Suprapubic skin (tissue), 4 donors: Measurements from ENCODE around the gene NBEA. TPM values are rescaled to one million over a fixed set of nuclear protein-coding genes. Genes with fewer than 3 reads are reported as not detected.

Experiments used
- DNase-seq, 2 donors: peaks; one replicate each; pipeline ENCODE4 v3.0.0-alpha.2; 2019; ENCODE audit warnings: low spot score in 2 of 2
- H3K27ac ChIP-seq: fragments of 200-600 bp; sonication (generic); one replicate; pipeline ENCODE4 v1.5.1; 2019
- H3K27me3 ChIP-seq: fragments of 200-600 bp; sonication (generic); one replicate; pipeline ENCODE4 v1.5.1; 2019
- H3K36me3 ChIP-seq: fragments of 200-600 bp; sonication (generic); one replicate; pipeline ENCODE4 v1.5.1; 2019
- H3K4me1 ChIP-seq: fragments of 200-600 bp; sonication (generic); one replicate; pipeline ENCODE4 v1.5.1; 2019
- H3K4me3 ChIP-seq: fragments of 200-600 bp; sonication (generic); one replicate; pipeline ENCODE4 v1.5.1; 2019; ENCODE audit warnings: mild to moderate bottlenecking
- H3K9me3 ChIP-seq: fragments of 200-600 bp; sonication (generic); one replicate; pipeline ENCODE4 v1.5.1; 2019
- EP300 ChIP-seq: sonication (generic); formaldehyde crosslinking; IDR thresholded peaks from one replicate; pipeline ENCODE4 v1.6.1; 2017; ENCODE audit warnings: antibody characterized with exemption
- POLR2A ChIP-seq, 2 donors: fragments of 450-650 bp; IDR thresholded peaks; one replicate each; pipeline ENCODE4 v1.6.1; 2017; ENCODE audit warnings: antibody characterized with exemption in 2 of 2, mild to moderate bottlenecking in 2 of 2, moderate library complexity in 2 of 2
- POLR2AphosphoS5 ChIP-seq, 3 donors: sonication (generic); formaldehyde crosslinking; IDR thresholded peaks; one replicate each; pipeline ENCODE4 v1.6.1; 2017; ENCODE audit warnings: antibody characterized with exemption in 3 of 3
- WGBS: methylation state at CpG from one replicate; pipeline ENCODE4 v1.1.5; 2018; 5-methylcytosine and 5-hydroxymethylcytosine counted together
- total RNA-seq, 4 donors: library from RNA; depleted of rRNA; stranded (reverse); fragments of >200 nt; gene quantifications; one replicate each; pipeline ENCODE4 v1.1.0, GENCODE V29; 2016
- TF ChIP-seq, protein P1 (sequence below), 2 donors: fragments of 200-600 bp in 1 of 2; fragments of 450-650 bp in 1 of 2; sonication (generic) in 1 of 2; IDR thresholded peaks; one replicate each; pipeline ENCODE4 v1.5.1; 2016 to 2019; ENCODE audit warnings: antibody characterized with exemption in 2 of 2, mild to moderate bottlenecking in 1 of 2, moderate library complexity in 1 of 2

The NBEA gene
- total RNA-seq, 4 donors from 2014 or later: 3.1 to 9.7 (median 4.1) TPM

DNA sequence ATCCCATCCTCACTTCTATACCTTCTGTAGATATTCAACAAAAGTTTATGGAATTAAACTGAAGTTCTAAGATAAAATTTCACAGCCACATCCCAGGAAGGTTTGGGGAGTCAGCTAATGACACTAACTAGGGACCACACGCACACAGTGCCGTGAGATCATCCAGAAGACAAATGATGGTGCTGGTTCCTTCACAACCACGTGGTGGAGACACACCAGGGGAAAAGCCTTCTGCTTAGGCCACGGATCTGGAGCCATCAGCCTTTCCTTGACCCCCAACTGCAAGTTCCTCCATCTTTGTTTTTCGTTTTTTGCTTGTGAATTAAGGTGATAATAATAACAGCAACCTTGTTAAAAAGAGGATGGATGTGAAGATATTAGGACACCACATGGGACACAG is 776.0 kb downstream of the NBEA start:
- Histone ChIP-seq H3K27ac (no peak overlapping the region), H3K27me3 (no peaks in the 10 kb centered on the region), H3K4me1 (peaks cover 18% of the 10 kb centered on the region), H3K4me3 (no peak overlapping the region), H3K9me3 (no peaks in the 10 kb centered on the region), H3K36me3 (no peaks in the 10 kb centered on the region)
- TF ChIP-seq POLR2A (IDR thresholded peaks at IDR 0.05) (no peak), POLR2AphosphoS5 (IDR thresholded peaks at IDR 0.05) (no peak), EP300 (no peak)
- no peak for DNase-seq
- 85% methylated on average over 5 of the region's 5 CpGs for WGBS

DNA sequence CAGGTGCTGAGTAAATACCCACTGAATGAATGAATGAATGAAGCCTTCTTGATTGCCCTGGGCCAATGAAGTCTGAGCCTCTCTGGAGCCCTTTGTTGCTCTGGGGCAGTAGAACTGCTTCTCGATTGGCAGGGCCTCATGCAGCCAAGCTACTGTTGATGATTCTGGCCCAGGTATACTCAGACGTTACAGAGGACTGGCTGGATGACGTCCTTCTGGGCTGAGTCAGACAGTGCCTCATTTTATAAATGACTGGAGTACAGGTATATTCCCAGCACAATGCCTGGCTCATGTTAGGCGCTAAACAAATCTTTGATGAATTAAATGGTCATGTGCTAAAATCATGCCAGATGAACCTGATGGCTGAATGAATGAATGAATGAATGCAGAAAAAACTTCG is 778.2 kb downstream of the NBEA start:
- Histone ChIP-seq H3K27ac (no peak overlapping the region), H3K27me3 (no peaks in the 10 kb centered on the region), H3K4me1 (peaks cover 12% of the 10 kb centered on the region), H3K9me3 (no peaks in the 10 kb centered on the region), H3K4me3 (no peak overlapping the region), H3K36me3 (no peaks in the 10 kb centered on the region)
- 81% methylated on average over 5 of the region's 5 CpGs for WGBS
- no peak for DNase-seq
- TF ChIP-seq POLR2AphosphoS5 (IDR thresholded peaks at IDR 0.05) (no peak), POLR2A (IDR thresholded peaks at IDR 0.05) (no peak), EP300 (no peak)
- TF ChIP-seq, protein P1, sequence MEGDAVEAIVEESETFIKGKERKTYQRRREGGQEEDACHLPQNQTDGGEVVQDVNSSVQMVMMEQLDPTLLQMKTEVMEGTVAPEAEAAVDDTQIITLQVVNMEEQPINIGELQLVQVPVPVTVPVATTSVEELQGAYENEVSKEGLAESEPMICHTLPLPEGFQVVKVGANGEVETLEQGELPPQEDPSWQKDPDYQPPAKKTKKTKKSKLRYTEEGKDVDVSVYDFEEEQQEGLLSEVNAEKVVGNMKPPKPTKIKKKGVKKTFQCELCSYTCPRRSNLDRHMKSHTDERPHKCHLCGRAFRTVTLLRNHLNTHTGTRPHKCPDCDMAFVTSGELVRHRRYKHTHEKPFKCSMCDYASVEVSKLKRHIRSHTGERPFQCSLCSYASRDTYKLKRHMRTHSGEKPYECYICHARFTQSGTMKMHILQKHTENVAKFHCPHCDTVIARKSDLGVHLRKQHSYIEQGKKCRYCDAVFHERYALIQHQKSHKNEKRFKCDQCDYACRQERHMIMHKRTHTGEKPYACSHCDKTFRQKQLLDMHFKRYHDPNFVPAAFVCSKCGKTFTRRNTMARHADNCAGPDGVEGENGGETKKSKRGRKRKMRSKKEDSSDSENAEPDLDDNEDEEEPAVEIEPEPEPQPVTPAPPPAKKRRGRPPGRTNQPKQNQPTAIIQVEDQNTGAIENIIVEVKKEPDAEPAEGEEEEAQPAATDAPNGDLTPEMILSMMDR (IDR thresholded peaks at IDR 0.05): no peak

DNA sequence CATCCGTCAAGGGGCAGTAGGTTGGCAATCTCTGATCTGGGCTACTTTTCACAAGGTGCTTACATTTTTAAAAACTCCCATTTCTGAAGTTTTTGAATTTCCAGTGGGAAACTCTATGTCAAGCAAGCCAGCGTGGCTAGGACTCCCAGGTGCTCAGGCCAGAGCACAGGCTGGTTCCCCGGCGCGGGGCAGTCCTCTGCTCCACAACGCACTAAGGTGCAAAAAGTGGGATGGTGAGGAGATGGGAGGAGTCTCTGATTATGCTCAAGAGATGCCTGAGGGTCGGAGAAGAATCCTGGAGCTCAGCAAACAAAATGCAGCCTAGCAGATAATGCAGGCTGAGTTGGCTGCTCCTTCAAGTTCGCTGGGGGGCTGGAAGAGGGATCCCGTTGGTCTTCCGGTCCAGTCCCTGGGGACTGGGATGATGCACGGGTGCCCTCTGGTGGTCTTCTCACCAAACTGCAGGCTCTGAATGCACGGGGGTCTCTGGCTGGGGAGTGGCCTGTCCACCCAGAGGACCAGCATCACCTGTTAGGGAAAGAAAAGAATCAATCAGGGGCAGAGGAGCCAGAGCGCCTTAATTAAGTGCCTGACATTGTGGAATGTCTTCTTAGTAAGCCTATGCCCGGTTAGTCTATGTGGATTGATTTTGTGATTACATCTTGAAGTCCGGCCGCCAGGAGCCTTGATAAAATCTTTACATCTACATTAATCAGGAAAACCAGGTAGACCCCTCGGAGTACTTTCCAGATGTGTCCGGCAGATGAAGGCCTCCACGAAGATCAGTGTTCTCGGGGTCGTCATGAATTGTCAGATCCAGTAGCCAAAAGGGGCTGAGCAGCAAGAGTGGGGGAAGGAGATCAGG is 778.9 kb downstream of the NBEA start:
- Histone ChIP-seq H3K4me3 (no peak overlapping the region), H3K36me3 (no peaks in the 10 kb centered on the region), H3K27me3 (no peaks in the 10 kb centered on the region), H3K9me3 (no peaks in the 10 kb centered on the region), H3K27ac (no peak overlapping the region), H3K4me1 (peaks cover 12% of the 10 kb centered on the region)
- TF ChIP-seq, protein P1 (IDR thresholded peaks at IDR 0.05): peak; percentile 61 to 80
- TF ChIP-seq POLR2A (IDR thresholded peaks at IDR 0.05): no peak
- WGBS: 41% methylated on average over 21 of the region's 21 CpGs
- DNase-seq: no peak
